Stimulated activated CD4-positive, alpha-beta T cell treated with anti-CD3 and anti-CD28 coated beads, Interleukin-2, amount 100 ng/mL, for 24 hours (primary cell): Measurements from ENCODE around the gene GUCY1B1.
A peak's percentile ranks its signal among the peaks of the same experiment; 100 is the strongest.

Experiments
- DNase-seq, 2 donors: peaks; one replicate each; pipeline ENCODE4 v3.0.0-alpha.2; 2020

Gene GUCY1B1

GRCh38 chr4:155758481-155759371 is at the start of gene GUCY1B1:
Gene GUCY1B1, plus strand, starts transcription at chr4:155759021. Its CDS starts 120 bp downstream, at chr4:155759141.
- peak; percentile 53 to 71 for DNase-seq

DNA sequence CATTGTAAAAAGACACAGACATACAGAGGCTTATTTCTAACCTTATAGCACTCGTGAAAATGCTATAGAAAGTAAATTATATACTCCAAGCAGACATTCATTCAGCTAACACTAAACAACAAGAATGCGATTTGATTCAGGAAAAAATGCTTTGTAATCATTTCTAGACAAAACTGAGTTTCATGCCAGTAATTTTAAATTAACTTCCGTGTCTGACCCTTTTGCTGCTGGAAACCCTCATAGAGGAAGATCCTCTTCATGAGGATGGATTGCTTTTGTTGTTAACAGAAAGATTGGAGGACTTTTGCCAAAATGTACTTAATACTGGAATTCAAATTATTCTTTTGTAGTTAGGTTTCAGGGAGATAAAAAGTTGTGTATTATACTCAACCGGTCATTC is 48.9 kb upstream of the GUCY1B1 start:
- DNase-seq, result no peak

DNA sequence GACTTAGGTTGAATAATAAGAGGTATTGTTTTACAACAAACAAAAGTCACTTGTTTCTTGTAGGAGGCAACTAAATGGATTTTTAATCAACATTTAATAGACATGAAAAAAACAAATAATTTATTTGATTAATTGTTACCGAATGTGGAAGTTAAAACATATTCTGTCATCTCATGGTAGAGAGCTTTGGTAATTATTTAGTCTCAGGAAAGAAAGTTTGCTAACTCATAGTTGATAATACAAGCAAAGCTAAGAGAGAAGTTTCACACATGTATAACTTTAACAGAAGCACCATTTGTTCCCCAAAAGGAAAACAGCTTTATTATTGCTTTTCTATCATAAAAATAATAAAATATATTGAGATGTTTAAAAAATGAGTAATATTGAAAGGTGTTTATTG is 47.3 kb upstream of the GUCY1B1 start:
- no peak for DNase-seq

DNA sequence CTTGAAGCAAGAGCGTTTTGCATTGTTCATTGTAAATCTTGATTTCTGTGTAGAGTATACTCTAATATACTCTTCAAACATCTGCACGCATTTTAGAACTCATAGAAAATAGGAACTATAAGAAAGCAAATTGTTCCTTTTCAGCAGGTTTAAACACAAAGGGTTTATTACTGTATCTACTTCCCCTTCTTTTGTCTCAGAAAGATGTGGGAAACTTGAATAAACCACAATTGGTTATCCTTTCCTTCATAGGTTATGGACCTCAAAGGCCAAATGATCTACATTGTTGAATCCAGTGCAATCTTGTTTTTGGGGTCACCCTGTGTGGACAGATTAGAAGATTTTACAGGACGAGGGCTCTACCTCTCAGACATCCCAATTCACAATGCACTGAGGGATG is 46.0 kb upstream of the GUCY1B1 start:
- DNase-seq, result no peak

- DNase-seq, result no peak
Measured at GRCh38 chr4:155713911-155714310, 44.9 kb upstream of the GUCY1B1 start.

GRCh38 chr4:155722336-155722735 is 36.5 kb upstream of the GUCY1B1 start:
- no peak for DNase-seq

GRCh38 chr4:155722816-155723499 is 35.9 kb upstream of the GUCY1B1 start:
- DNase-seq, result no peak

DNA sequence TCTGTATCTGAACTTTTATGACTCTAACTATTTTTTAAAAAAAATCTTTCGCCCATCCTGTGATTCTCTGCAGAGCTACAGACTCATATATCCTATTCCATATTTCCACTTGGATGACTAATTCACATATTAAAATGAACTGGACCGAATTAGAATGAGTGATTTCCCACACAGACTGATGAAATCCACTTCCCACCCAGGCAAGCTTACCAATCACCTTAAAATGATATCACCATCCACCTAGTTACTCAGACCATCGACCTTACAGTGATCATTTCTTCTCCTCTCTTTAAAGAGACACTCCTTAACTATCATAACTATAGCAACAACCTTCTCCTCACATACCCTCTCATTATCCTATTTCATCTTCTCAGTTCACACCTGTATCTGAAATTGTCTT is 34.1 kb upstream of the GUCY1B1 start:
- DNase-seq, result no peak

- no peak for DNase-seq
Measured at GRCh38 chr4:155734065-155734464, 24.8 kb upstream of the GUCY1B1 start.

DNA sequence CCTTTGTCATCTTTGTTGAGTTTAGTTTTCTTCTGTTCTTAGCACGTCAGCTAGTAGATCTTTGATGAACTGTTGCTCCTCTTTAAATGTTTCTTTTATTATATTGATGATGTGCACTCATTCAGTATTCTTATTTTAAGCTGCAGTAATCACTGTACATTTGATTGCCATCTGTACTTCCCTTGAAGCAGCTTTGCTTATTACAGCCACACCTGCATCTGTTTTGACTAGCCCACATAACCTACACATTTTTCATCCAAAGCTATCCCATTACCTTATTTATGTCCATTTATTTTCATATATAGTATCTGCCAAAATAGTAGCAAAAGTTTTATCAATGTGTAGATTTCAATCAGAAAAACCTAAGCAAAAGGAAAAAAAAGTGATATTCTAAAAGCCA is 23.9 kb upstream of the GUCY1B1 start:
- no peak for DNase-seq

- DNase-seq, result no peak
Measured at GRCh38 chr4:155735496-155735895, 23.3 kb upstream of the GUCY1B1 start.

- DNase-seq, result no peak
Measured at GRCh38 chr4:155738548-155738947, 20.3 kb upstream of the GUCY1B1 start.

DNA sequence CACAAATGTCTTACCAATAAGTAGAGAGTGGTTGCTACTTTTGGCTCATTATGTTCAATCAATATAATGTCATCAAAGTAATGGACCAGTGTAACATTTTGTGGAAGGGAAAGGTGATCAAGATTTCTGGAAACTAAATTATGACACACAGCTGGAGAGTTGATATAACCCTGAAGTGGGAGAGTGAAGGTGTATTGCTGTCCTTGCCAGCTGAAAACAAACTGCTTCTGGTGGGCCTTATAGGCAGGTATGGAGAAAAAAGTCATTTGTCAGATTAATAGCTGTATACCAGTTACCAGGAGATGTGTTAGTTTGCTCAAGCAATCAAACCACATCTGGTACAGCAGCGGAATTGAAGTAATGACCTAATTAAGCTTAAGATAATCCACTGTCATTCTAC is 17.3 kb upstream of the GUCY1B1 start:
- DNase-seq, result no peak

GRCh38 chr4:155742310-155743015 is 16.4 kb upstream of the GUCY1B1 start:
- no peak for DNase-seq

DNA sequence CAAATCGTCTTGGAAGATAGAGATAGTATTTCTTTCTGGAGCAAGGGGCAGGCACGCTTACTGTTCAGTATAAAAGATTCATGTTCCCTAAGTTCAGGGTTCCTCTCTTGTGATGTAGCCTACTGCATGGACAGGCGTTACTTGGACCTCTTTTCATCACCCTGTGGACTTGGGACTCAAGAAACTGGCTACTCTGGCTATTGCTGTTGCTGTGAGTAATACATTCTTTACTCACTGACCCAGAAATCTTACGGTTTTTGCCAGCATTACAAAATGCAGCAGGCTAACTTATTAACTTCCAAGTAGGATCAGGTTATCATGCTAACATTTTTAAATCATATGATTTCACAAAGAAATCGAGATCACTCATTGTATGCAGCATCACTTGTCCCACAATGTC is 12.8 kb upstream of the GUCY1B1 start:
- DNase-seq, result no peak

DNA sequence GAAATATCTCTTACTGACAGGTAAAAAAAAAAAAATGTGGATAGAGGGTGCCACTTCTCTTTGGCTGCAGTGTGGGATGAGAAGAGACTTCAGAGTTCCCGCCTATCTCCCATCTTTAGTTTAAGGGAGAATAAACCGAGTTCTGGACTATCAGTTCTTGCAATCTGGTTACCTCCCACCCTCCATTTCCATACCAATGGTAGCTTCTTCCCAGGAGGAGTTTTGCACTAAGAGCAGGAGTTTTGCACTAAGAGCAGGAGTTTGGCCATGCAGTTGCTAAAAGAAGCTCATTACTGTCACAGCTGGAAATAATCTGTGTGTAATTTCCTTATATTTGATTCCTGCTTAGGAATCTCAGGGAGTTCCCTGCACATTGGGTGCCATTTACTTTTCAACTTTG is 10.8 kb upstream of the GUCY1B1 start:
- no peak for DNase-seq

- DNase-seq, result no peak
Measured at GRCh38 chr4:155749041-155749440, 9.8 kb upstream of the GUCY1B1 start.

GRCh38 chr4:155751569-155751968 is 7.3 kb upstream of the GUCY1B1 start:
- DNase-seq, result no peak

- no peak for DNase-seq
Measured at GRCh38 chr4:155757745-155758265, 1.0 kb upstream of the GUCY1B1 start.

DNA sequence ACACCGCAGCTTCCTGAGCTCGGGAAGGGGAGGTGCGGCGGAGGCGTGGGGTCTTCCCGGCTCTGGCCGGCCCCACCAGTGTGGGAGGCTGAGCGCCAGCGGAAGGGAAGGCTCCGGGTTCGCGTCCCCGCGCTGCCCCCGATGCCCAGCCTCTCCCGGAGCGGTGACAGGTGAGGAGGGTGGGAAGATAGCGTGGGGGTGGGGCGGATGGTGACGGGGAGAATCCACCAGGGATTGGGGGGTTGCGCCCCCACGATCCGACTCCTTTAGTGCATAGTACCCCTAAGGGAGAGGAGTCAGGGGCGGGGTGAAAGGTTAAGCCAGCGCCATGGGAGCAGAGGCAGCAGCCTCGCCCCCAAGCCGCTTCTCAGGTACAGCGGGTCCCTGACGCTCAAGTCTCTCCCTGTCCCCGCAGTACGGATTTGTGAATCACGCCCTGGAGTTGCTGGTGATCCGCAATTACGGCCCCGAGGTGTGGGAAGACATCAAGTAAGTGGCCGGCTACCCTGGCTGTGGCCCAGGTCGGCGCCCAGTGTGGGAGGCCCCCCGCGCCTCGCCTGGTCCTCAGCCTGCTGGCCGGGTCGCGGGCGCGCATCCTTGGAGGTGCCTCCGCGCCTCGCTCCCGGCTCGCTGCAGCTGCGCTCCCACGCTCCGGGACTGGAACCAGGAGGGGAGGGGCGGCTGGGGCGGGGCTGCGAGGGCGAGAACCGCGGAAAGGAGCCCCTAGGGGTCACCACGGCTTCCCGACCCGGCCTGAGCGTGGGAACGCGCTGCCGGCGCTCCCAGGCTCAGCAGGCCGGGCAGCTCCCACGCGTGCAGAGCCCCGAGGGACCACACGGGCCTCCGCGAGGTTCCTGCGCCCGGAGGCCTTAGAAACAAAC is 791 bp downstream of the GUCY1B1 start:
- DNase-seq, result peak in 1 of 2 donors; percentile 14

DNA sequence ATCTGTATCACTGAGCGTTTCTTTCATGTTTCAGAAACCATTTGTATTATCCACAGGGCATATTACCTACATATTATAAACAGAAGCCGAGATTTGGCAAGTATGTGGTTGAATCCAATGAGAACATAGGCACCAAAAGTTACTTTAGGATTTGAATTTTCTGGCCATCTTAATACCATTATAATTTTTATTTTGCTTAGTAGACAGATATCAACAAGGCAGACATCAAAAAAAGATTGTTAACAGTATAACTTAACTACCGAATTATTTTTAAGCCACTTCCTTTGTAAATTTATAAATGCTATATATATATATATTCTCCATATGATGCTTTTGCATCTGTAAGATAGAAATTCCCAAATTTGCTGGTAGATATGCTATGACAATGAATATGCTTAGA is 2.2 kb downstream of the GUCY1B1 start:
- DNase-seq, result no peak

- no peak for DNase-seq
Measured at GRCh38 chr4:155761916-155762315, 3.1 kb downstream of the GUCY1B1 start.
